SK-N-SH treated with all-trans-retinoic acid at 6 μM for 48 hours (cell line): ENCODE measurements around the gene ID4.
"Not testable (repeated sequence)": the region's sequence is repeated elsewhere in the genome, so short reads cannot be mapped to it uniquely, and the experiment has no call there.

ENCODE experiments used
- ATAC-seq: fragments of 200-7000 bp; cut with Tn5 transposase; 3 replicates; pipeline ENCODE4 v1.9.1; 2020; ENCODE audit warnings: mild to moderate bottlenecking, moderate library complexity
- ESRRG ChIP-seq: fragments of 250-450 bp; sonication (Bioruptor Pico); IDR thresholded peaks from 2 replicates; pipeline ENCODE4 v1.6.1; 2021; ENCODE audit warnings: mild to moderate bottlenecking
- GLIS3 ChIP-seq: fragments of 250-450 bp; sonication (Bioruptor Pico); IDR thresholded peaks from 2 replicates; pipeline ENCODE4 v1.5.0; 2020; ENCODE audit warnings: mild to moderate bottlenecking, moderate library complexity
- ISL1 ChIP-seq: fragments of 250-450 bp; sonication (Bioruptor Pico); IDR thresholded peaks from 2 replicates; pipeline ENCODE4 v2.1.2; 2022; ENCODE audit warnings: mild to moderate bottlenecking, moderate library complexity
- OSR1 ChIP-seq: fragments of 250-450 bp; sonication (Bioruptor Pico); IDR thresholded peaks from 2 replicates; pipeline ENCODE4 v1.8.0; 2022; ENCODE audit warnings: moderate library complexity, mild to moderate bottlenecking, inconsistent platforms
- PPARA ChIP-seq: fragments of 250-450 bp; sonication (Bioruptor Pico); IDR thresholded peaks from 2 replicates; pipeline ENCODE4 v1.5.0; 2020; ENCODE audit warnings: mild to moderate bottlenecking, borderline replicate concordance
- RARB ChIP-seq: fragments of 250-450 bp; sonication (Bioruptor Pico); IDR thresholded peaks from 2 replicates; pipeline ENCODE4 v1.8.0; 2021; ENCODE audit warnings: mild to moderate bottlenecking, moderate library complexity
- TCF4 ChIP-seq: fragments of 250-450 bp; sonication (Bioruptor Pico); IDR thresholded peaks from 2 replicates; pipeline ENCODE4 v1.8.0; 2021; ENCODE audit warnings: mild to moderate bottlenecking, moderate library complexity, borderline replicate concordance
- TOX ChIP-seq: fragments of 250-450 bp; sonication (Bioruptor Pico); IDR thresholded peaks from 2 replicates; pipeline ENCODE4 v1.8.0; 2021; ENCODE audit warnings: mild to moderate bottlenecking, moderate library complexity, borderline replicate concordance
- ZC3H10 ChIP-seq: fragments of 250-450 bp; sonication (Bioruptor Pico); IDR thresholded peaks from 2 replicates; pipeline ENCODE4 v1.5.1; 2021; ENCODE audit warnings: mild to moderate bottlenecking, moderate library complexity
- ZFP3 ChIP-seq: fragments of 250-450 bp; sonication (Bioruptor Pico); IDR thresholded peaks from 2 replicates; pipeline ENCODE4 v1.5.0; 2020; ENCODE audit warnings: mild to moderate bottlenecking, moderate library complexity
- ZFP30 ChIP-seq: fragments of 450-650 bp; formaldehyde crosslinking; IDR thresholded peaks from 2 replicates; pipeline ENCODE4 v1.5.0; 2022; ENCODE audit warnings: mild to moderate bottlenecking, moderate library complexity
- ZNF565 ChIP-seq: fragments of 450-650 bp; formaldehyde crosslinking; conservative IDR thresholded peaks from 2 replicates; pipeline ENCODE4 v1.5.0; 2020; ENCODE audit warnings: low read depth, mild to moderate bottlenecking, moderate library complexity
- ZNF70 ChIP-seq: fragments of 450-650 bp; formaldehyde crosslinking; IDR thresholded peaks from 2 replicates; pipeline ENCODE4 v1.5.0; 2020; ENCODE audit warnings: mild to moderate bottlenecking, moderate library complexity
- ZNF8 ChIP-seq: fragments of 450-650 bp; formaldehyde crosslinking; IDR thresholded peaks from 2 replicates; pipeline ENCODE4 v1.5.0; 2020; ENCODE audit warnings: mild to moderate bottlenecking, moderate library complexity
- TF ChIP-seq, protein P1 (sequence below): fragments of 250-450 bp; sonication (Bioruptor Pico); IDR thresholded peaks from 2 replicates; pipeline ENCODE4 v1.5.0; 2020; ENCODE audit warnings: mild to moderate bottlenecking, moderate library complexity
- TF ChIP-seq, protein P2 (sequence below): fragments of 250-450 bp; sonication (Bioruptor Pico); IDR thresholded peaks from 2 replicates; pipeline ENCODE4 v1.5.1; 2020; ENCODE audit warnings: low read depth, mild to moderate bottlenecking, moderate library complexity
- TF ChIP-seq, protein P3 (sequence below): fragments of 250-450 bp; sonication (Bioruptor Pico); IDR thresholded peaks from 2 replicates; pipeline ENCODE4 v1.8.0; 2020; ENCODE audit warnings: mild to moderate bottlenecking, moderate library complexity, borderline replicate concordance
- TF ChIP-seq, protein P4 (sequence below): fragments of 250-450 bp; sonication (Bioruptor Pico); IDR thresholded peaks from 2 replicates; pipeline ENCODE4 v1.8.0; 2021; ENCODE audit warnings: low read depth, mild to moderate bottlenecking, moderate library complexity, borderline replicate concordance
- TF ChIP-seq, protein P5 (sequence below): fragments of 250-450 bp; sonication (Bioruptor Pico); IDR thresholded peaks from 2 replicates; pipeline ENCODE4 v1.5.1; 2021; ENCODE audit warnings: mild to moderate bottlenecking, moderate library complexity

Gene ID4

DNA sequence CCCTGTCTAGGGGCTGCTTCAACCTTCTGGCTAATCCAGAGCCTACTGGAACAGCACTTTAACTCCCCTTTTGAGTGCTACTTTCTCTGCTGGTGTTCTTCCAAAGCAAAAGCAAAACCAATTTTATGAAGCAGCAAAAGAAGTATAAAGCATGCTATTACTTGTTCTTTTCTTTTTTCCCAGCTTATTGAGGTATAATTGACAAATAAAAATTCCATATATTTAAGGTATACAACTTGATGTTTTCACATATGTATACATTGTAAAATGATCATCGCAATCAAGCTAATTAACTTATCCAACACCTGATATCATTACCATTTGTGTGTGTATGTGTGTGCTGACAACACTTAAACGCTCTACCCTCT lies 14.9 kb downstream of the ID4 start:
- ATAC-seq, result no peak
- TF ChIP-seq, protein P1, sequence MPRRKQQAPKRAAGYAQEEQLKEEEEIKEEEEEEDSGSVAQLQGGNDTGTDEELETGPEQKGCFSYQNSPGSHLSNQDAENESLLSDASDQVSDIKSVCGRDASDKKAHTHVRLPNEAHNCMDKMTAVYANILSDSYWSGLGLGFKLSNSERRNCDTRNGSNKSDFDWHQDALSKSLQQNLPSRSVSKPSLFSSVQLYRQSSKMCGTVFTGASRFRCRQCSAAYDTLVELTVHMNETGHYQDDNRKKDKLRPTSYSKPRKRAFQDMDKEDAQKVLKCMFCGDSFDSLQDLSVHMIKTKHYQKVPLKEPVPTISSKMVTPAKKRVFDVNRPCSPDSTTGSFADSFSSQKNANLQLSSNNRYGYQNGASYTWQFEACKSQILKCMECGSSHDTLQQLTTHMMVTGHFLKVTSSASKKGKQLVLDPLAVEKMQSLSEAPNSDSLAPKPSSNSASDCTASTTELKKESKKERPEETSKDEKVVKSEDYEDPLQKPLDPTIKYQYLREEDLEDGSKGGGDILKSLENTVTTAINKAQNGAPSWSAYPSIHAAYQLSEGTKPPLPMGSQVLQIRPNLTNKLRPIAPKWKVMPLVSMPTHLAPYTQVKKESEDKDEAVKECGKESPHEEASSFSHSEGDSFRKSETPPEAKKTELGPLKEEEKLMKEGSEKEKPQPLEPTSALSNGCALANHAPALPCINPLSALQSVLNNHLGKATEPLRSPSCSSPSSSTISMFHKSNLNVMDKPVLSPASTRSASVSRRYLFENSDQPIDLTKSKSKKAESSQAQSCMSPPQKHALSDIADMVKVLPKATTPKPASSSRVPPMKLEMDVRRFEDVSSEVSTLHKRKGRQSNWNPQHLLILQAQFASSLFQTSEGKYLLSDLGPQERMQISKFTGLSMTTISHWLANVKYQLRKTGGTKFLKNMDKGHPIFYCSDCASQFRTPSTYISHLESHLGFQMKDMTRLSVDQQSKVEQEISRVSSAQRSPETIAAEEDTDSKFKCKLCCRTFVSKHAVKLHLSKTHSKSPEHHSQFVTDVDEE, result no peak
- TF ChIP-seq PPARA (CRISPR knock-in tag) (no peak), ZNF8 (no peak), ZC3H10 (CRISPR knock-in tag) (no peak), RARB (CRISPR knock-in tag) (no peak), ISL1 (CRISPR knock-in tag) (no peak), ZFP3 (no peak), ZFP30 (CRISPR knock-in tag) (no peak), ZNF70 (CRISPR knock-in tag) (no peak), OSR1 (CRISPR knock-in tag) (no peak)
- TF ChIP-seq, protein P2, sequence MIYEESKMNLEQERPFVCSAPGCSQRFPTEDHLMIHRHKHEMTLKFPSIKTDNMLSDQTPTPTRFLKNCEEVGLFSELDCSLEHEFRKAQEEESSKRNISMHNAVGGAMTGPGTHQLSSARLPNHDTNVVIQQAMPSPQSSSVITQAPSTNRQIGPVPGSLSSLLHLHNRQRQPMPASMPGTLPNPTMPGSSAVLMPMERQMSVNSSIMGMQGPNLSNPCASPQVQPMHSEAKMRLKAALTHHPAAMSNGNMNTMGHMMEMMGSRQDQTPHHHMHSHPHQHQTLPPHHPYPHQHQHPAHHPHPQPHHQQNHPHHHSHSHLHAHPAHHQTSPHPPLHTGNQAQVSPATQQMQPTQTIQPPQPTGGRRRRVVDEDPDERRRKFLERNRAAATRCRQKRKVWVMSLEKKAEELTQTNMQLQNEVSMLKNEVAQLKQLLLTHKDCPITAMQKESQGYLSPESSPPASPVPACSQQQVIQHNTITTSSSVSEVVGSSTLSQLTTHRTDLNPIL (CRISPR knock-in tag), result no peak
- TF ChIP-seq, protein P3, sequence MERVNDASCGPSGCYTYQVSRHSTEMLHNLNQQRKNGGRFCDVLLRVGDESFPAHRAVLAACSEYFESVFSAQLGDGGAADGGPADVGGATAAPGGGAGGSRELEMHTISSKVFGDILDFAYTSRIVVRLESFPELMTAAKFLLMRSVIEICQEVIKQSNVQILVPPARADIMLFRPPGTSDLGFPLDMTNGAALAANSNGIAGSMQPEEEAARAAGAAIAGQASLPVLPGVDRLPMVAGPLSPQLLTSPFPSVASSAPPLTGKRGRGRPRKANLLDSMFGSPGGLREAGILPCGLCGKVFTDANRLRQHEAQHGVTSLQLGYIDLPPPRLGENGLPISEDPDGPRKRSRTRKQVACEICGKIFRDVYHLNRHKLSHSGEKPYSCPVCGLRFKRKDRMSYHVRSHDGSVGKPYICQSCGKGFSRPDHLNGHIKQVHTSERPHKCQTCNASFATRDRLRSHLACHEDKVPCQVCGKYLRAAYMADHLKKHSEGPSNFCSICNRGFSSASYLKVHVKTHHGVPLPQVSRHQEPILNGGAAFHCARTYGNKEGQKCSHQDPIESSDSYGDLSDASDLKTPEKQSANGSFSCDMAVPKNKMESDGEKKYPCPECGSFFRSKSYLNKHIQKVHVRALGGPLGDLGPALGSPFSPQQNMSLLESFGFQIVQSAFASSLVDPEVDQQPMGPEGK (CRISPR knock-in tag), result no peak

DNA sequence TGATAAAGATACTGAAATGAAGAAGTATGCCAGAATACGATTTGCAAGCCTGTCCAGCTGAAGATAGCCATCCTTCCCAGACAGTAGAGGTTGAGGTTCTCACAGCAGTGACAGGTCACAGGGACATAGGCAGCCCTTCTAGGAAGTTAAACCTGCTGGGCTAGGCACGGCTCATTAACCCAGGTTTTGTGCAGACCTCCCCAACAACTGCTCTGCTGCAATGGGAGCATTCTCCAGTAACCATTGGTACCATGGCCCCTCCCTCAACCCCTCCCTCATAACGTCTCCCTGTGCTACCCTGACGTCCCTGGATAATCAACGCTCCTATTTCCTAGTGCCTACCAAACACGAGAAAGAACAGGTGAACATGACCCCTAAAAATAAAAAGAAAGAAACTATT lies 15.8 kb downstream of the ID4 start:
- no peak for ATAC-seq

DNA sequence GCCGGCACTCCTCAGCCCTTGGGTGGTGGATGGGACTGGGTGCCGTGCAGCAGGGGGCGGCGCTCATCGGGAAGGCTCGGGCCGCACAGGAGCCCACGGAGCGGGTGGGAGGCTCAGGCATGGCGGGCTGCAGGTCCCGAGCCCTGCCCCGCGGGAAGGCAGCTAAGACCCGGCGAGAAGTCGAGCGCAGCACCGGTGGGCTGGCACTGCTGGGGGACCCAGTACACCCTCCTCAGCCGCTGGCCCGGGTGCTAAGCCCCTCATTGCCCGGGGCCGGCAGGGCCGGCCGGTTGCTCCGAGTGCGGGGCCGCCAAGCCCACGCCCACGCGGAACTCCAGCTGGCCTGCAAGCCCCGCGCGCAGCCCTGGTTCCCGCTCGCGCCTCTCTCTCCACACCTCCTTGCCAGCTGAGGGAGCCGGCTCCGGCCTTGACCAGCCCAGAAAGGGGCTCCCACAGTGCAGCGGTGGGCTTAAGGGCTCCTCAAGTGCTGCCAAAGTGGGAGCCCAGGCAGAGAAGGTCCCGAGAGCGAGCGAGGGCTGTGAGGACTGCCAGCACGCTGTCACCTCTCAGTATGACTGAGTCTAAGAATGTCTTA lies 17.3 kb downstream of the ID4 start:
- not testable (repeated sequence) for ATAC-seq

More for the DNA sequence above, 15.8 kb downstream of the ID4 start:
- TF ChIP-seq ZNF565 (no peak), OSR1 (CRISPR knock-in tag) (no peak), TCF4 (no peak), GLIS3 (CRISPR knock-in tag) (no peak)

DNA sequence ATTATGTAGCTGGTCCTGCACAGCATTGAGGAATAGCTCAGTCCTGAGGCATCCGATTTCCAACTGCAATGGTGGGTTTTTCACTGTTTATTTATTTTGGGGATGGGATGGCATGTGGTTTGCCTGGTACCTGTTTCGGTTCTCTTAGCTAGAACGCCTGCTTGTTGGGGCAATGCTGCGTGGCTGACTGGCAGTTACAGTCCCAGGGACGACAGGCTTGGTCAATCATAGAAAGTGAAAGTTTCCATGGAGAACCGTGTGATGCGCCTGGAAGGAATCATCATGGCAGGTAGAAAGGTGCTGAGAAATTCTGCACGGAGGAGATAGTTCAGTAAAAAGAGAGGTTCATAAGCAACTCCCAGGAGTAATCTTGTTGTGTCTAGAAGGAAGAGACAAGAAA lies 18.4 kb downstream of the ID4 start:
- no peak for ATAC-seq
- TF ChIP-seq, protein P1, result no peak
- TF ChIP-seq, protein P4, sequence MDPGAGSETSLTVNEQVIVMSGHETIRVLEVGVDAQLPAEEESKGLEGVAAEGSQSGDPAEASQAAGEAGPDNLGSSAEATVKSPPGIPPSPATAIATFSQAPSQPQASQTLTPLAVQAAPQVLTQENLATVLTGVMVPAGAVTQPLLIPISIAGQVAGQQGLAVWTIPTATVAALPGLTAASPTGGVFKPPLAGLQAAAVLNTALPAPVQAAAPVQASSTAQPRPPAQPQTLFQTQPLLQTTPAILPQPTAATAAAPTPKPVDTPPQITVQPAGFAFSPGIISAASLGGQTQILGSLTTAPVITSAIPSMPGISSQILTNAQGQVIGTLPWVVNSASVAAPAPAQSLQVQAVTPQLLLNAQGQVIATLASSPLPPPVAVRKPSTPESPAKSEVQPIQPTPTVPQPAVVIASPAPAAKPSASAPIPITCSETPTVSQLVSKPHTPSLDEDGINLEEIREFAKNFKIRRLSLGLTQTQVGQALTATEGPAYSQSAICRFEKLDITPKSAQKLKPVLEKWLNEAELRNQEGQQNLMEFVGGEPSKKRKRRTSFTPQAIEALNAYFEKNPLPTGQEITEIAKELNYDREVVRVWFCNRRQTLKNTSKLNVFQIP (CRISPR knock-in tag), result no peak
- TF ChIP-seq GLIS3 (CRISPR knock-in tag), result no peak
- TF ChIP-seq, protein P5, sequence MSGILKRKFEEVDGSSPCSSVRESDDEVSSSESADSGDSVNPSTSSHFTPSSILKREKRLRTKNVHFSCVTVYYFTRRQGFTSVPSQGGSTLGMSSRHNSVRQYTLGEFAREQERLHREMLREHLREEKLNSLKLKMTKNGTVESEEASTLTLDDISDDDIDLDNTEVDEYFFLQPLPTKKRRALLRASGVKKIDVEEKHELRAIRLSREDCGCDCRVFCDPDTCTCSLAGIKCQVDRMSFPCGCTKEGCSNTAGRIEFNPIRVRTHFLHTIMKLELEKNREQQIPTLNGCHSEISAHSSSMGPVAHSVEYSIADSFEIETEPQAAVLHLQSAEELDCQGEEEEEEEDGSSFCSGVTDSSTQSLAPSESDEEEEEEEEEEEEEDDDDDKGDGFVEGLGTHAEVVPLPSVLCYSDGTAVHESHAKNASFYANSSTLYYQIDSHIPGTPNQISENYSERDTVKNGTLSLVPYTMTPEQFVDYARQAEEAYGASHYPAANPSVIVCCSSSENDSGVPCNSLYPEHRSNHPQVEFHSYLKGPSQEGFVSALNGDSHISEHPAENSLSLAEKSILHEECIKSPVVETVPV (CRISPR knock-in tag), result no peak
- no peak for TF ChIP-seq ZNF565
- TF ChIP-seq, protein P3 (CRISPR knock-in tag), result no peak
- no peak for TF ChIP-seq ZFP3
- TF ChIP-seq OSR1 (CRISPR knock-in tag), result no peak
- TF ChIP-seq TOX (CRISPR knock-in tag), result no peak
- TF ChIP-seq, protein P2 (CRISPR knock-in tag), result no peak
- no peak for TF ChIP-seq PPARA (CRISPR knock-in tag)
- no peak for TF ChIP-seq TCF4
- no peak for TF ChIP-seq ESRRG (CRISPR knock-in tag)
- TF ChIP-seq ZNF8, result no peak
